LNCaP clone FGC (cell line): ENCODE results near the gene MLC1.
A peak's percentile ranks its signal among the peaks of the same experiment; 100 is the strongest.

Experiments
- DNase-seq: peaks from one replicate; pipeline ENCODE4 v3.0.0-alpha.2; 2011; ENCODE audit warnings: low read depth
- H3K4me3 ChIP-seq: 2 replicates; pipeline ENCODE4 v1.5.1; 2011; ENCODE audit warnings: mild to moderate bottlenecking, low read depth, low read length, control low read depth
- CTCF ChIP-seq: IDR thresholded peaks from 2 replicates; pipeline ENCODE4 v1.5.1; 2012; ENCODE audit warnings: mild to moderate bottlenecking; ENCODE audit not compliant: control insufficient read depth, insufficient read depth; ENCODE audit errors: extremely low read depth

Gene MLC1

GRCh38 chr22:50085211-50085972 lies at the start of gene MLC1:
MLC1 (minus strand) TSS chr22:50085426; CDS start chr22:50084902, 524 bp downstream.
- H3K4me3 ChIP-seq: no peak within 1 kb of the TSS
- DNase-seq: no peak
- TF ChIP-seq CTCF: no peak

- no peak for TF ChIP-seq CTCF
- H3K4me3 ChIP-seq: no peak overlapping the region
- no peak for DNase-seq
Observed at GRCh38 chr22:50134481-50134880, 49.3 kb upstream of the MLC1 start.

GRCh38 chr22:50131894-50132293 lies 46.7 kb upstream of the MLC1 start:
- TF ChIP-seq CTCF: no peak
- no peak overlapping the region for H3K4me3 ChIP-seq
- no peak for DNase-seq

- no peak overlapping the region for H3K4me3 ChIP-seq
- no peak for TF ChIP-seq CTCF
- peak; percentile 25 for DNase-seq
Observed at GRCh38 chr22:50129121-50129736, 44.0 kb upstream of the MLC1 start.

GRCh38 chr22:50125029-50125428 lies 39.8 kb upstream of the MLC1 start:
- no peak for DNase-seq
- no peak overlapping the region for H3K4me3 ChIP-seq
- no peak for TF ChIP-seq CTCF

- no peak overlapping the region for H3K4me3 ChIP-seq
- DNase-seq: no peak
- TF ChIP-seq CTCF: no peak
Observed at GRCh38 chr22:50123119-50123518, 37.9 kb upstream of the MLC1 start.
